AG10803 (cell line): Measurements from ENCODE around the gene IGFLR1.

Experiments used
- DNase-seq: peaks from one replicate; pipeline ENCODE4 v3.0.0; 2010; ENCODE audit warnings: low read depth
- H3K4me3 ChIP-seq: 2 replicates; pipeline ENCODE4 v1.5.1; 2011; ENCODE audit warnings: mild to moderate bottlenecking, low read length, control low read depth
- CTCF ChIP-seq: conservative IDR thresholded peaks from 2 replicates; pipeline ENCODE4 v1.5.1; 2011; ENCODE audit warnings: mild to moderate bottlenecking, low read length, control low read depth, inconsistent platforms

IGFLR1 gene

GRCh38 chr19:35752746-35753350, 10.6 kb upstream of the IGFLR1 start:
- DNase-seq = no peak
- TF ChIP-seq CTCF = no peak
- H3K4me3 ChIP-seq = no peak overlapping the region

GRCh38 chr19:35751839-35752745, 9.8 kb upstream of the IGFLR1 start:
- H3K4me3 ChIP-seq = no peak overlapping the region
- TF ChIP-seq CTCF = no peak
- no peak for DNase-seq

- TF ChIP-seq CTCF = no peak
- H3K4me3 ChIP-seq = no peak overlapping the region
- no peak for DNase-seq
Measured at GRCh38 chr19:35750167-35750566, 7.9 kb upstream of the IGFLR1 start.

GRCh38 chr19:35748106-35749020, 6.1 kb upstream of the IGFLR1 start, which contains the start of gene LIN37:
TSS of gene LIN37 (plus strand) at chr19:35748576. CDS start at chr19:35748725, 149 bp downstream.
- peak within 1 kb of the TSS; percentile 100 for H3K4me3 ChIP-seq
- peak; percentile 99 for DNase-seq
- TF ChIP-seq CTCF = no peak

- no peak for DNase-seq
- no peak for TF ChIP-seq CTCF
- peak overlapping the region; percentile 66 for H3K4me3 ChIP-seq
Measured at GRCh38 chr19:35746531-35746930, 4.3 kb upstream of the IGFLR1 start.

- peak overlapping the region; percentile 66 for H3K4me3 ChIP-seq
- DNase-seq = no peak
- TF ChIP-seq CTCF = no peak
Measured at GRCh38 chr19:35746087-35746462, 3.8 kb upstream of the IGFLR1 start.
